GM18499 (cell line): ENCODE results near the gene TPRX1.
"Not testable (repeated sequence)": the region's sequence is repeated elsewhere in the genome, so short reads cannot be mapped to it uniquely, and the experiment has no call there.

ENCODE experiments used
- ATAC-seq: cut with Tn5 transposase; IDR thresholded peaks from one replicate; pipeline ENCODE4 v1.9.1; 2021; ENCODE audit warnings: moderate number of reproducible peaks; ENCODE audit not compliant: insufficient read depth, unreplicated experiment

TPRX1 gene

GRCh38 chr19:47802521-47803043, 1.8 kb downstream of the TPRX1 start:
- ATAC-seq, result no peak

- no peak for ATAC-seq
Measured at GRCh38 chr19:47801270-47801669, 3.1 kb downstream of the TPRX1 start.

- no peak for ATAC-seq
Measured at GRCh38 chr19:47798904-47799266, 5.5 kb downstream of the TPRX1 start.

- ATAC-seq, result no peak
Measured at GRCh38 chr19:47797996-47798903, 6.1 kb downstream of the TPRX1 start.

- ATAC-seq, result no peak
Measured at GRCh38 chr19:47796785-47797184, 7.6 kb downstream of the TPRX1 start.

GRCh38 chr19:47794526-47794925, 9.8 kb downstream of the TPRX1 start:
- no peak for ATAC-seq

- no peak for ATAC-seq
Measured at GRCh38 chr19:47792616-47793015, 11.7 kb downstream of the TPRX1 start.

- no peak for ATAC-seq
Measured at GRCh38 chr19:47790398-47790814, 13.9 kb downstream of the TPRX1 start.

- not testable (repeated sequence) for ATAC-seq
Measured at GRCh38 chr19:47789811-47790210, 14.5 kb downstream of the TPRX1 start.

- ATAC-seq, result not testable (repeated sequence)
Measured at GRCh38 chr19:47787307-47787706, 17.0 kb downstream of the TPRX1 start.

GRCh38 chr19:47786566-47786965, 17.8 kb downstream of the TPRX1 start:
- ATAC-seq, result no peak

- no peak for ATAC-seq
Measured at GRCh38 chr19:47781590-47782262, 22.6 kb downstream of the TPRX1 start.

- no peak for ATAC-seq
Measured at GRCh38 chr19:47780215-47780551, 24.2 kb downstream of the TPRX1 start.

- ATAC-seq, result no peak
Measured at GRCh38 chr19:47779524-47780214, 24.7 kb downstream of the TPRX1 start.

GRCh38 chr19:47778954-47779351, 25.4 kb downstream of the TPRX1 start:
- no peak for ATAC-seq

GRCh38 chr19:47778049-47778953, 26.1 kb downstream of the TPRX1 start, which contains the start of gene SELENOW:
TSS of gene SELENOW (plus strand) at chr19:47778703. CDS start at chr19:47778786, 83 bp downstream.
- no peak for ATAC-seq

GRCh38 chr19:47777245-47778048, 26.9 kb downstream of the TPRX1 start:
- ATAC-seq, result not testable (repeated sequence)

- ATAC-seq, result no peak
Measured at GRCh38 chr19:47776568-47776967, 27.8 kb downstream of the TPRX1 start.

GRCh38 chr19:47771291-47771690, 33.1 kb downstream of the TPRX1 start:
- ATAC-seq, result not testable (repeated sequence)
